ENCODE results near the gene OTOP1. TPM values are rescaled to one million over a fixed set of nuclear protein-coding genes. Genes with fewer than 3 reads are reported as not detected.

OTOP1 gene, protein sequence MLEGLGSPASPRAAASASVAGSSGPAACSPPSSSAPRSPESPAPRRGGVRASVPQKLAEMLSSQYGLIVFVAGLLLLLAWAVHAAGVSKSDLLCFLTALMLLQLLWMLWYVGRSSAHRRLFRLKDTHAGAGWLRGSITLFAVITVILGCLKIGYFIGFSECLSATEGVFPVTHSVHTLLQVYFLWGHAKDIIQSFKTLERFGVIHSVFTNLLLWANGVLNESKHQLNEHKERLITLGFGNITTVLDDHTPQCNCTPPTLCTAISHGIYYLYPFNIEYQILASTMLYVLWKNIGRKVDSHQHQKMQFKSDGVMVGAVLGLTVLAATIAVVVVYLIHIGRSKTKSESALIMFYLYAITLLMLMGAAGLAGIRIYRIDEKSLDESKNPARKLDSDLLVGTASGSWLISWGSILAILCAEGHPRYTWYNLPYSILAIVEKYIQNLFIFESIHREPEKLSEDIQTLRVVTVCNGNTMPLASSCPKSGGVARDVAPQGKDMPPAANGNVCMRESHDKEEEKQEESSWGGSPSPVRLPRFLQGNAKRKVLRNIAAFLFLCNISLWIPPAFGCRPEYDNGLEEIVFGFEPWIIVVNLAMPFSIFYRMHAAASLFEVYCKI
- polyA plus RNA-seq = 0.16 TPM in 1 of 2 replicates, not detected in the other
- polyA minus RNA-seq = not detected in 2 replicates

DNA sequence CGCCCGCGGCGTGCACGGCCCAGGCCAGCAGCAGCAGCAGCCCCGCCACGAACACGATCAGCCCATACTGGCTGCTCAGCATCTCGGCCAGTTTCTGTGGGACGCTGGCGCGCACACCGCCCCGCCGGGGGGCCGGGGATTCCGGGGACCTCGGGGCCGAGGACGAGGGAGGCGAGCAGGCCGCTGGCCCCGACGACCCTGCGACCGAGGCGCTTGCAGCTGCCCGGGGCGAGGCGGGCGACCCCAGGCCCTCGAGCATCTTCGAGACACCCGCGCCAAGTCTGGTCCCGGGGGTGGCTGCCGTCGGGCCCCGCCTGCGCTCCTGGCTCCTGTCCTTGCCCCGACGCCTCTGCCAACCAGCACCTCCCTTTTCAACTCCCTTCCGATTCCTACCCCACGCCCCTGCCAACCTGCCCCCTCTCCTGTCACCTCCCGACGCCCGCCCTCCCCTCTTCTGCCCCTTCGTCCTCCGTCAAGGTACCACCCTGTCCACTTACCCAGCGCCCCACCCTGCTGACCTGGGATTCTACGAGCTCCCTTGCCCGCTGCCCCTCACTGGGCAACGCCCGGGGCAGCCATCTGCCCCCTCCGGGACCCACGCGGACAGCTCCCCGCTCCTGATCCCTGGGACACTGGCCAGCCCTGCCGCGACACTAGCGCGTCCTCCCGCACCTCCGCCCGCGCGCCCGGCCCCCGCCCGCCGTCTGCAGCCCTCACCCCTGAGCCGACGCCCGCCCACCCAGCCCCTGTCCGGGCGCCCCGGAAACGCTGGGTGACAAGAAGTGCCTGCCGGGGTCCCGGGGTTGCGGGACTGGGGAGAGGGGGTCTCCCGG lies at the start of gene OTOP1:
Gene OTOP1 (minus strand): TSS at position 324 of the 833 bp plus-strand sequence. CDS start 65 bp downstream, at position 259.
- Histone ChIP-seq H3K9me2 (ENCODE audit: insufficient read depth, low read length) (no peaks in the 10 kb centered on the region), H2AFZ (ENCODE audit: low read depth, low read length) (no peak within 1 kb of the TSS), H3K36me3 (ENCODE audit: insufficient read depth, low read length) (no peaks in the 10 kb centered on the region), H3K27me3 (ENCODE audit: insufficient read depth, low read depth, low read length) (peaks cover 54% of the 10 kb centered on the region), H3K4me2 (ENCODE audit: low read length) (no peak within 1 kb of the TSS), H3F3A (ENCODE audit: insufficient read depth, low read length, poor library complexity, severe bottlenecking) (no peaks in the 10 kb centered on the region), H3K4me3 (ENCODE audit: low read length) (peak within 1 kb of the TSS; percentile 56), H3K79me2 (replicated peaks; ENCODE audit: insufficient read depth, low read length) (no peaks in the 10 kb centered on the region), H4K20me1 (ENCODE audit: insufficient read depth) (no peaks in the 10 kb centered on the region), H3K9me3 (ENCODE audit: low read length) (no peaks in the 10 kb centered on the region), H3K9ac (ENCODE audit: low read length) (no peak within 1 kb of the TSS), H3K27ac (ENCODE audit: low read length) (no peak within 1 kb of the TSS)
- TF ChIP-seq TAF1 (IDR thresholded peaks at IDR 0.05; ENCODE audit: low read depth) (no peak), MXI1 (conservative IDR thresholded peaks at IDR 0.05; ENCODE audit: poor library complexity, severe bottlenecking) (no peak)
- TF ChIP-seq, protein P1, sequence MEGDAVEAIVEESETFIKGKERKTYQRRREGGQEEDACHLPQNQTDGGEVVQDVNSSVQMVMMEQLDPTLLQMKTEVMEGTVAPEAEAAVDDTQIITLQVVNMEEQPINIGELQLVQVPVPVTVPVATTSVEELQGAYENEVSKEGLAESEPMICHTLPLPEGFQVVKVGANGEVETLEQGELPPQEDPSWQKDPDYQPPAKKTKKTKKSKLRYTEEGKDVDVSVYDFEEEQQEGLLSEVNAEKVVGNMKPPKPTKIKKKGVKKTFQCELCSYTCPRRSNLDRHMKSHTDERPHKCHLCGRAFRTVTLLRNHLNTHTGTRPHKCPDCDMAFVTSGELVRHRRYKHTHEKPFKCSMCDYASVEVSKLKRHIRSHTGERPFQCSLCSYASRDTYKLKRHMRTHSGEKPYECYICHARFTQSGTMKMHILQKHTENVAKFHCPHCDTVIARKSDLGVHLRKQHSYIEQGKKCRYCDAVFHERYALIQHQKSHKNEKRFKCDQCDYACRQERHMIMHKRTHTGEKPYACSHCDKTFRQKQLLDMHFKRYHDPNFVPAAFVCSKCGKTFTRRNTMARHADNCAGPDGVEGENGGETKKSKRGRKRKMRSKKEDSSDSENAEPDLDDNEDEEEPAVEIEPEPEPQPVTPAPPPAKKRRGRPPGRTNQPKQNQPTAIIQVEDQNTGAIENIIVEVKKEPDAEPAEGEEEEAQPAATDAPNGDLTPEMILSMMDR (IDR thresholded peaks at IDR 0.05; ENCODE audit: poor library complexity, severe bottlenecking) = no peak

DNA sequence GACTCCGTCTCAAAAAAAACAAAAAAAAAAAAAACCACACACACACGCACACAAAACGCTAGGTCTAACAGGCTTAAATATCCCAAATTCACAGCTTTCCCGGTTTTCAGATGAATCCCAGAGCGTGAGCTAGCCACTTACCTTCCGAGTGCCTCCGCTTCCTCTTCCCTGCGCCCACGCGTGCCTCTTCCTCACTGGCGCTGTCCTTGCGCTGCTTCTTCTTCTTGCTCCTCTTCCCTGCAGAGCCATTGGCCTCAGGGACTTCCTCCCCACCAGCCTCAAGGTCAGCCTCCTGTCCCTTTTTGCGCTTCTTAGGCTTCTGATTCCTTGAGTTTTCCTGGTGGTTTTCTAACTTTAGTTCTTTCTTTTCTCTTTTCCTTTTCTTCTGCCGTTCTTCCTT lies 47.5 kb upstream of the OTOP1 start:
- TF ChIP-seq, protein P1 (IDR thresholded peaks at IDR 0.05; ENCODE audit: poor library complexity, severe bottlenecking) = no peak
- TF ChIP-seq TAF1 (IDR thresholded peaks at IDR 0.05; ENCODE audit: low read depth) (no peak), POLR2AphosphoS5 (IDR thresholded peaks at IDR 0.05) (no peak), EZH2 (IDR thresholded peaks at IDR 0.05; ENCODE audit: borderline replicate concordance, insufficient read depth, low read length, poor library complexity, severe bottlenecking) (no peak), RAD21 (conservative IDR thresholded peaks at IDR 0.05) (no peak), MXI1 (conservative IDR thresholded peaks at IDR 0.05; ENCODE audit: poor library complexity, severe bottlenecking) (no peak)
- H3K27me3 ChIP-seq (ENCODE audit: insufficient read depth, low read depth, low read length) = no peaks in the 10 kb centered on the region
- H3F3A ChIP-seq (ENCODE audit: insufficient read depth, low read length, poor library complexity, severe bottlenecking) = no peaks in the 10 kb centered on the region
- H3K9me2 ChIP-seq (ENCODE audit: insufficient read depth, low read length) = no peaks in the 10 kb centered on the region
- no peak overlapping the region for H3K9ac ChIP-seq (ENCODE audit: low read length)
- no peak overlapping the region for H2AFZ ChIP-seq (ENCODE audit: low read depth, low read length)
- no peaks in the 10 kb centered on the region for H4K20me1 ChIP-seq (ENCODE audit: insufficient read depth)
- no peak overlapping the region for H3K4me2 ChIP-seq (ENCODE audit: low read length)
- no peak overlapping the region for H3K4me3 ChIP-seq (ENCODE audit: low read length)
- H3K27ac ChIP-seq (ENCODE audit: low read length) = no peak overlapping the region
- H3K79me2 ChIP-seq (replicated peaks; ENCODE audit: insufficient read depth, low read length) = no peaks in the 10 kb centered on the region
- no peaks in the 10 kb centered on the region for H3K9me3 ChIP-seq (ENCODE audit: low read length)
- H3K36me3 ChIP-seq (ENCODE audit: insufficient read depth, low read length) = no peaks in the 10 kb centered on the region

Measured in neural cell (in vitro differentiated cells).